NCI-H510A (cell line): Measurements from ENCODE around the gene RANBP9.

Experiments
- DNase-seq: peaks from one replicate; lab custom pipeline; 2025; lab: John Stamatoyannopoulos, UW

Gene RANBP9

DNA sequence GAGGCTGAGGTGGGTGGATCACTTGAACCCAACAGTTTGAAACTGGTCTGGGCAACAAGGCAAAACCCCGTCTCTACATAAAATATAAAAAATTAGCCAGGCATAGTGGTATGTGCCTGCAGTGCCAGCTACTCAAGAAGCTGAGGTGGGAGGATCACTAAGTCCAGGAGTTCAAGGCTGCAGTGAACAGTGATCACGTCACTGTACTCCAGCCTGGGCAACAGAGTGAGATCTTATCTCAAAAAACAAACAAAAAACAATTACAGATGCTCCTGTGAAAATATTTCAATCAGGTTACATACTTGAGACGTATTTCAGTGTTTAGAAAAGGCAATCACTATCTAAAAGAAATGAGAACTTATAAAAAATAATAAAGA lies 33.8 kb downstream of the RANBP9 start:
- no peak for DNase-seq

- no peak for DNase-seq
Measured at GRCh38 chr6:13676551-13677156, 35.0 kb downstream of the RANBP9 start.

- no peak for DNase-seq
Measured at GRCh38 chr6:13674533-13675190, 37.0 kb downstream of the RANBP9 start.

GRCh38 chr6:13673825-13674444 lies 37.7 kb downstream of the RANBP9 start:
- DNase-seq: no peak

- DNase-seq: no peak
Measured at GRCh38 chr6:13673368-13673767, 38.3 kb downstream of the RANBP9 start.

DNA sequence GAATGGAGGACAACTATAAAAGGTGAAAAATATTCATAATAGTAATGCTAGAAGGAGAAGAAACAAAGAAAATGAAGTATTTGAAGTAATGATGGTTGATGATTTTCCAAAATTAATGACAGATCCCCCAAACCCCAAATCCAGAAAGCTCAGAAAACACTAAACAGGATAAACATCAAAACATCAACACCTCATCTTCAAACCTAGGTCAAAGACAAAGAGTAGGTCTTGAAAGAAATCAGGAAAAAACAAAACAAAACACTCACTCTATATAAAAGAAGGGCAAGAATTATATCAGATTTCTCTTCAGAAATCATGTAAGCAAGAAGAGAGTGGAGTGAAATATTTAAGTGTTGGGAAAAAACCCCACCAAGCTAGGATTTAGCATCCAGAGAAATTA lies 38.7 kb downstream of the RANBP9 start:
- no peak for DNase-seq

DNA sequence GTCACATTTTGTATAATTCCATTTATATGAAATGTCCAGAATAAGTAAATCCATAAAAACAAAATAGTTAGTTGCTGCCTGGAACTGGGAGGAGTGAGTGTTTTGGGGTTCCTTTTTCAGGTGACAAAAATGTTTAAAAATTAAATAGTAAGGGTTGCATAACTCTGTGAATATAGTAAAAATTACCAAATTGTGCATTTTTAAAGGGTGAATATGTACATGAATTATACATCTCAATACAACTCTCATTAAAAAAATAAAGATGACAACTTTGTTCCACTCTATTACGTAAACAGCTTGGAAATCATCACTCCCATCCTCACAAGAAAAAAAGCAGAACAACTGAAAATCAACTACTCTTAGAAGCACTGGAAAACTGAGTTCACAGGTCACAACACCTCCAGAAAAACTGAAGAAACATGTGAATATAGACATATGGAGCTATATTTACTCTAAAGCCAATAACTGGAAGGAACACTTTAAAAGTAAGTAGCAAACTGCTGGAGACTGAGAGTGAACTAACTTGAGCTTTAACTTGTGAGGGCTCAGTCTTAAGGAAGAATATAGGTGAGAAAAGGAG lies 40.0 kb downstream of the RANBP9 start:
- no peak for DNase-seq

GRCh38 chr6:13669476-13669875 lies 42.2 kb downstream of the RANBP9 start:
- no peak for DNase-seq

- no peak for DNase-seq
Measured at GRCh38 chr6:13668291-13668928, 43.2 kb downstream of the RANBP9 start.

DNA sequence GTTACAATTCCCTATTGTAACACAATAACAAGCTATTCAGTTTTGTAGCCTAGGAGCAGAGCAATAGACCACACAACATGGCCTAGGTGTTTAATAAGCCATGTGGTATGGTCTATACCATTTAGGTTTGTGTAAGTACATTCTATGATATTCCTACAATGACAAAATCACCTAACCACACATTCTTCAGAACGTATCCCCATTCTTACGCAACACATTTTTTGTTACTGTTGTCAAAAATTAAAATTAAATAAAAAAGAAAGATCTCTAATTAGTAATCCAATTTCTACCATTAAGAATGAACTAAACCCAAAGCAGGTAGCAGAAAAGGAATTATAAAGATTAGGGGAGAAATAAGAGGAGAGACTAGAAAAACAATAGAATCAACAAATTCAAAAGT lies 44.0 kb downstream of the RANBP9 start:
- no peak for DNase-seq

DNA sequence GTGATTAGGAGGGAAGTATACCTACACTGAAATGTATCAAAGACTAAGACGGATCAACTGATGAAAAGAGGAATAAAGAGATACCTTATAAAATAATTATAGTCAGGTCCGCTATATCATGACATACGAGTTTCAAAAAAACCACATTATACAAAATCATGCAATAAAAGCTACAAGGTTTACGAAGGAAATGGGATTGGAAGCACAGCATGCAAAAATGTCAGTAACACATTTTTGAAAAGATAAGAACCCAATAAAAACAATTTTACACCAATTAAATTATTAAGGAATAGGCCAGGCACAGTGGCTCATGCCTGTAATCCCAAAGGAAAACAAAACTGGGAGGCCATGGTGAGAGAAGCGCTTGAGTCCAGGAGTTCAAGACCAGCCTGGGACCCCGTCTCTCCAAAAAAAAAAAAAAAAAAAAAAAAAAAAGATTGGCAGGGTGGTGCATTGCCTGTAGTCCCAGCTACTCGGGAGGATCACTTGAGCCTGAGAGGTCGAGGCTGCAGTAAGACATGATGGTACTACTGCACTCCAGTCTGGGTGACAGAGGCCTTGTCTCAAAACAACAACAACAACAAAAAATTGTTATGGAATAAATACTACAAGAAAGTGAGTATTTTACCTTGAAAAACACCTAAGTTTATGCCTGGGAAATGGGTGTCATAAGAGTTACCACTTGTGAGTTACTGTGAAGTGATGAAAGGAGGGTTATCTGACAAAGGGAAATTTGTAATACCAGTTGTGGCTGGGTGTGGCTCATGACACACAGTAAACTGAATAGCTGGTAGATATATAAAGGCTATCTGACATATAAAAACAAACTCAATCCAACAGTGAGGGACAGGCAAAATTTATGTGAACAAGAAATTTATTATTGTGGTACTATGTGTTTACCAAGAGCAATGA lies 45.2 kb downstream of the RANBP9 start:
- no peak for DNase-seq

DNA sequence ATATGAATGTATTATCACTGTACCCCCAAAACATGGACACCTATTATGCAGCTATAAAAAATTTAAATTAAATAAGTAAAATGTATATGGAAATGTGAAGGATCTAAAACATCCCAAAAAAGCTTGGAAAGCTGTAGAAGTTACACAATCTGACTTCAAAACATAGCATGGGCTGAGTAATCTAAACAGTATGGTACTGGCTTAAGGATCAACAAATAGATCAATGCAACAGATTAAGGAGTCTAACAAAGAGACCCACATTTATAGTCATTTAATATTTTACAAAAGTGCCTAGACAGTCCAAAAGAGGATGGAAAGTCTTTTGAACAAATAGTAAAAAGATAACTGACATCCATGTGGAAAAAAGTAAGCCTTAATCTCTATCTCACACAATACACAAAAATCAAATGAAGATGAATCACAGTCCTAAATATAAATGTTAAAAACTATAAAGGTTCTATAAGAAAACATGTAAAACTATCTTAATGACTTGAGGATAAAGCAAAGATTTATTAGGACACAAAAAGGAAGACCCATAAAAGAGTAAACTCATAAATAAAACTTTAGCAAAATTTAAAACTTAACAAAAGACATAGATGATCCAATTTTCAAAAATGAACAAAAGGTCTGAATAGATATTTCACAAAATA lies 46.8 kb downstream of the RANBP9 start:
- no peak for DNase-seq

- DNase-seq: no peak
Measured at GRCh38 chr6:13663986-13664385, 47.6 kb downstream of the RANBP9 start.

- no peak for DNase-seq
Measured at GRCh38 chr6:13662651-13663334, 48.8 kb downstream of the RANBP9 start.

DNA sequence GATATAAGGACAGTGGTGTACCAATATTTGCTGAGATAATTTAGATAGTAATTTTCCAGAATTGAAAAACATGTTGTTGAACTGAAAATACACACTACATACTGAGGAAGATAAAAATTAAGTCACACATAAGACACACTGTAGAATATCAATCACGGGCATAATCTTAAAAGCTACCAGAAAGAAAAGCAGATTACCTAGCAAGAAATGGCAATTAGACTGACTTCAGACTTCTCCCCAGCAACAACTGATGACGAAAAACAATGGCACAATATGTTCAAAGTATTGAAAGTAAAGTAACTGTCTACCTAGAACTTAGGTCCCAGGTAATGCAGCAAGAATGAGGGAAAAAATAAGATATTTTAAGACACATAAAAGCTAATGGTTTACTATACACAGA lies 50.0 kb downstream of the RANBP9 start:
- no peak for DNase-seq

GRCh38 chr6:13660893-13661292 lies 50.7 kb downstream of the RANBP9 start:
- no peak for DNase-seq

- no peak for DNase-seq
Measured at GRCh38 chr6:13660273-13660672, 51.4 kb downstream of the RANBP9 start.

DNA sequence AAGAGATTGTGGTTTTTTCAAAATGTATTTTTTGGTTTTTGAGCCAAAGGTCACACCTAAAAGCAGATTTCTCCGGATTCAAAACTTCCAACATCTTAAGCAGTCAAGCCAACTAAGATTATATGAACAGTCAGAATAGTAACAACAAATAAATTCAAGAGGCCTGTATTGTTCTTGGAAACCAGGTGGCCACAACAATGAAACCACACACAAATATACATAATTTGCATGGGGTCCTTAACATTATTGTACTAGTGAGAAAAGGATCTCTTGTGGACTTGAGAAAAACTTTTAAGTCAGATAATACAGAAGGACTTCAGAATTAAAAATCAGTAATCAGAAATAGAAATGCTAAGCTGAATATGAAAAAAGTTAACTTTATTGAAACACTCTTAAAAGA lies 55.9 kb downstream of the RANBP9 start:
- DNase-seq: no peak

DNA sequence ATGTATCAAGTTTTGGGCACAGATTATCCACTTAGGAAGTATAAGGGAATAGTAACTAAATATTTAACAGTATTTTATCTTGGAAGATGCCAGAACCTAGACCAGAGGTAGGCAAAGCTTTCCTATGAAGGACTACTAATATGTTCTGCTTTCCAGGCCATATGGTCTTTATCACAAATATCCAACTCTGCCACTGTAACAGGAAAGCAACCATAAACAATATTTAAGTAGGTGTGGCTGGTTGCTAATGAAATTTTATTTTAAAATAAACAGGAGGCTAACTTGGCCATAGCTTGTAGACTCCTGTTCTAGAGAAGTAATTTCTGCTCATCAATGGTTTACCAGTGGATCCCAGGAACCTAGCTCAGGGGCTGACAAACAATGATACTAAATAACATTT lies 57.1 kb downstream of the RANBP9 start:
- DNase-seq: no peak

DNA sequence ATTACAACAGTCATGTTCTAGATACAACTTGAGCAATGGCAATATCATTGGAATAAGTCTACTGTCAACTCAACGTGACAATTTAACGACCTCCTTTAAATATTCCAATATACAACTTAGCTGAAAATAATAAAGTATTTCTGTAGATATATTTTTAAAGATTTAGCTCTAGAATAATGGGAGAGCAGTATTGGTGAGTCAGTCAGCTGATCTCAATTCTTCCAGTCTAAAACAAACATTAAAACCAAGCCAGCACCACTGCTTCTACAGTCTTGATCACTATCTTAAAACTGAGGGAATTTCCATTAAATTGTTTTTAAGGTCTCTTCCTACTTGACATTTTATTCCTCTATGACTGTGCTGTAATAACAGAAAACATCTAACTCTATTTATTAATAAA lies 58.3 kb downstream of the RANBP9 start:
- DNase-seq: no peak

GRCh38 chr6:13649393-13649792 lies 62.2 kb downstream of the RANBP9 start:
- no peak for DNase-seq
